Eye (tissue), 1 donor: ENCODE measurements around the gene SARS2.
"Not testable (repeated sequence)": the region's sequence is repeated elsewhere in the genome, so short reads cannot be mapped to it uniquely, and the experiment has no call there.

Experiments used
- DNase-seq: peaks from one replicate; pipeline ENCODE4 v3.0.0-alpha.2; 2015

The SARS2 gene

GRCh38 chr19:38929929-38930775 is at the start of gene SARS2:
SARS2 (minus strand) TSS chr19:38930763; CDS start chr19:38930736, 27 bp downstream.
- DNase-seq = peak; percentile 99

GRCh38 chr19:38979812-38980211 is 49.2 kb upstream of the SARS2 start:
- no peak for DNase-seq

- DNase-seq = no peak
These were observed 47.7 kb upstream of the SARS2 start for GRCh38 chr19:38978326-38978689.

- no peak for DNase-seq
These were observed 47.1 kb upstream of the SARS2 start for GRCh38 chr19:38977445-38978325.

GRCh38 chr19:38975861-38976271 is 45.3 kb upstream of the SARS2 start:
- peak; percentile 73 for DNase-seq

GRCh38 chr19:38975214-38975860 is 44.8 kb upstream of the SARS2 start, which contains the start of gene FBXO17:
FBXO17 (minus strand) TSS chr19:38975742; CDS start chr19:38950319, 25,423 bp downstream.
- DNase-seq = peak; percentile 75

GRCh38 chr19:38974624-38975213 is 44.2 kb upstream of the SARS2 start:
- DNase-seq = no peak

GRCh38 chr19:38971672-38972071 is 41.1 kb upstream of the SARS2 start:
- DNase-seq = no peak

GRCh38 chr19:38970664-38971532 is 40.3 kb upstream of the SARS2 start:
- DNase-seq = no peak

GRCh38 chr19:38966149-38966548 is 35.6 kb upstream of the SARS2 start:
- DNase-seq = not testable (repeated sequence)

- DNase-seq = no peak
These were observed 34.2 kb upstream of the SARS2 start for GRCh38 chr19:38964738-38965137.

- no peak for DNase-seq
These were observed 29.1 kb upstream of the SARS2 start for GRCh38 chr19:38959618-38960017.

GRCh38 chr19:38958301-38958700 is 27.7 kb upstream of the SARS2 start:
- no peak for DNase-seq

GRCh38 chr19:38956264-38956663 is 25.7 kb upstream of the SARS2 start:
- no peak for DNase-seq

- DNase-seq = no peak
These were observed 23.1 kb upstream of the SARS2 start for GRCh38 chr19:38953677-38954076.

- peak; percentile 73 for DNase-seq
These were observed 22.0 kb upstream of the SARS2 start for GRCh38 chr19:38952395-38953165.

- no peak for DNase-seq
These were observed 20.6 kb upstream of the SARS2 start for GRCh38 chr19:38951187-38951586.

GRCh38 chr19:38949580-38950367 is 19.2 kb upstream of the SARS2 start:
- peak; percentile 96 for DNase-seq

- no peak for DNase-seq
These were observed 15.9 kb upstream of the SARS2 start for GRCh38 chr19:38946229-38947010.
